HG02571 (cell line): ENCODE results near the gene DEFB125.

Experiments
- ATAC-seq: cut with Tn5 transposase; IDR thresholded peaks from one replicate; pipeline ENCODE4 v1.9.1; 2021; ENCODE audit warnings: mild to moderate bottlenecking, moderate library complexity; ENCODE audit not compliant: unreplicated experiment

The DEFB125 gene

DNA sequence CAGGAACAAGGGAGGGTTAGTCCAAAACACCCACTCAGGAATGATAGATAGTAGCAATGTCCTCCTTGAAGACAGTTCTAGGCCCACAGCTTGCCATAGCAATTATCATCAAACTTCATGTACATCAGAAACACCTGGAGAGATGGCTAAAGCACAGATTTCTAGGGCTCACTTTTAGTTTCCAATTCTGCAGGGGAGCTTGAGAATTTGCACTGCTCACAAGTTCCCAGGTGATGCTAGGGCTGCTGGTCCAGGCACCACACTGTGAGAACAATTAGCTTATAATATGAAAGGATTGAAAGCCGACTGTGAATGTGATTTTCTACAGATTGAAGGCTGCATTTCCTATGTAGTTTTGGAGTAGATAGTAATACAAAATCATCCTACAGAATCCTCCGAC lies 58.4 kb downstream of the DEFB125 start:
- ATAC-seq: no peak
